CD4-positive, alpha-beta T cell treated with Interleukin-15 for 1 hour (primary cell): ENCODE measurements around the gene MYBPC2.

ENCODE experiments used
- DNase-seq: peaks from one replicate; pipeline ENCODE4 v3.0.0-alpha.2; 2020

Gene MYBPC2

DNA sequence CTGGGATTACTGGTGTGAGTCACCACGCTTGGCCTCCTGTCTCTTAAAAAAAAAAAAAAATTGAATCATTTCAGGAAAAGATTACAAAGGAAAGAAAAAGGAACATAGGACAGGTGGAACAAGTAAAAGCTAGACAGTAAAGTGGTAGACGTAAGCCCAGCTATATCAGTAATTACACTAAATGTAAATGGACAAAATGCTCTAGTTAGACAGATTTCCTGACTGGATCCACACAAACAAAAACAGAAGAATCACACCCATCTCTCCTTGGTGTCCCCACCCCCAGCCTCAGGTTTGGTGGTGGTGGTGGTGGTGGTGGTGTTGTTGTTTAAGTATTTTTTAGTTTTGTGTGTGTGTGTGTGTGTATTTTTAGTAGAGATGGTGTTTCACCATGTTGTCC lies 20.3 kb upstream of the MYBPC2 start:
- no peak for DNase-seq

DNA sequence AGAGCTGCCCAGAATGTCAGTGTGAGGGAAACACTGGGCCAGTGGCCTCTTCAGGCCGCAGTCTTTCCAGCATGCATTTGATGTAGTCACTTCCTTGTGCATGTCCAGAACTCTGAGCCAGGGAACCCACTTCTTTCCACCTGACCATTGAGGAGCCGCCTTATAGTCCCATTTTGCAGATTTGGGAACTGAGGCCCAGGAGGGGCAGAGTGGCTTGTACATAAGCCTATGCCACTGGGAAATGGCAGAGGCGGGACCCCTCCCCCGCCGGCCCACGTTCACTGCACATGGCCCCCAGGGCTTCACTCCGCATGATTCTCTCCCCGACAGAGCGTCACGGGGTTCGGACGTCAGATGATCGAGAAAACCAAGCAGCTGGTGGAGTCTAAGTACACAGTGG lies 19.6 kb upstream of the MYBPC2 start:
- no peak for DNase-seq

DNA sequence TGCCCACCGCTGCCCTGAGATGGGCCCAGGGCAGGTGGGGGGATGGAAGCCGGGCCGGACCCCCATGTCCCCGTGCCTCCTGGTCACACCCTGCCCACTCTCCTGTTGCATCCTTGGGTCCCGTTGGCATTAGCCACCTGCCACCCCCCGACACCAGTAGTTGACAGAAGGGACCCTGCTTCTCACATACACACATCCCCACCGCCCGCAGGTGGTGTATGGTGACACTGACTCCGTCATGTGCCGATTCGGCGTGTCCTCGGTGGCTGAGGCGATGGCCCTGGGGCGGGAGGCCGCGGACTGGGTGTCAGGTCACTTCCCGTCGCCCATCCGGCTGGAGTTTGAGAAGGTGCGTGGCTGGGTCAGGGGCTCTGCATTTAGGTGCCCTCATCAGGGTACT lies 19.2 kb upstream of the MYBPC2 start:
- DNase-seq = no peak

DNA sequence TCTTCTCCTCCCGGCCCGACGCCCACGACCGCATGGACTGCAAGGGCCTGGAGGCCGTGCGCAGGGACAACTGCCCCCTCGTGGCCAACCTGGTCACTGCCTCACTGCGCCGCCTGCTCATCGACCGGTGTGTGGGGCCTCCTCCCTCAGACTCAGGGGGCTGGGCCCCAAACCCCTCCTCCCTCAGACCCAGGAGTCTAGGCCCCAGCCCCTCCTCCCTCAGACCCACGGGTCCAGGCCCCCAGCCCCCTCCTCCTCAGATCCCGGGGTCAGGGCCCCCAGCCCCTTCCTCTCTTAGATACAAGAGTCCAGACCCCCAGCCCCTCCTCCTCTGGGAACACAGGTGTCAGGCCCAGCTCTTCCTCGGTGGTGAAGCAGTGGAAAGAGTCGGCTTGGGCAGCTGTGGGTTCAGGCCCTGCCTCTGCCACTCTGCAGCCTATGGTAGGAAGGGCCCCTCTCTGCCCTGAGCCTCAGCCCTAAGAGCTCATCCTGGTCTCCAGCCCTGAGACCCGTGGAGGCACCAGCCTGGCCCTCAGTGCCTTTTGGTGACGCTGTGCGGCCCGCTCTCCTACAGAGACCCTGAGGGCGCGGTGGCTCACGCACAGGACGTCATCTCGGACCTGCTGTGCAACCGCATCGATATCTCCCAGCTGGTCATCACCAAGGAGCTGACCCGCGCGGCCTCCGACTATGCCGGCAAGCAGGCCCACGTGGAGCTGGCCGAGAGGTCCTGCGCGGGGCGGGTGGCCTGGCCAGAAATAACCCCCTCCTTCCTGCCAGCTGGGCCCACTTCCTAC lies 17.6 kb upstream of the MYBPC2 start:
- peak; percentile 82 for DNase-seq

DNA sequence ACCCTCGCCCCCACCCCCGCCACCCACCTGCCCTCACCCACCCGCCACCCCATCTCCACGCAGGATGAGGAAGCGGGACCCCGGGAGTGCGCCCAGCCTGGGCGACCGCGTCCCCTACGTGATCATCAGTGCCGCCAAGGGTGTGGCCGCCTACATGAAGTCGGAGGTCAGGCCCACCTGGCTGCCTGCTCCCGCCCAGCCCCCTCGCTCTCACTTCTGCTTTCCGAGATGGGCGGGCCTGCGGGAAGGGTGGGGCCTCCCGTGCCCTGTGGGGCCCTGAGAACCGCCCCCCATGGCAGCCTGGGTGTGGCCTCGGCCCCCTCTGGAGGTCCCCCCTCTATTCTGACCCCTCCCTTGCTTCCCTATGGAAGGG lies 17.0 kb upstream of the MYBPC2 start:
- DNase-seq = peak; percentile 89

DNA sequence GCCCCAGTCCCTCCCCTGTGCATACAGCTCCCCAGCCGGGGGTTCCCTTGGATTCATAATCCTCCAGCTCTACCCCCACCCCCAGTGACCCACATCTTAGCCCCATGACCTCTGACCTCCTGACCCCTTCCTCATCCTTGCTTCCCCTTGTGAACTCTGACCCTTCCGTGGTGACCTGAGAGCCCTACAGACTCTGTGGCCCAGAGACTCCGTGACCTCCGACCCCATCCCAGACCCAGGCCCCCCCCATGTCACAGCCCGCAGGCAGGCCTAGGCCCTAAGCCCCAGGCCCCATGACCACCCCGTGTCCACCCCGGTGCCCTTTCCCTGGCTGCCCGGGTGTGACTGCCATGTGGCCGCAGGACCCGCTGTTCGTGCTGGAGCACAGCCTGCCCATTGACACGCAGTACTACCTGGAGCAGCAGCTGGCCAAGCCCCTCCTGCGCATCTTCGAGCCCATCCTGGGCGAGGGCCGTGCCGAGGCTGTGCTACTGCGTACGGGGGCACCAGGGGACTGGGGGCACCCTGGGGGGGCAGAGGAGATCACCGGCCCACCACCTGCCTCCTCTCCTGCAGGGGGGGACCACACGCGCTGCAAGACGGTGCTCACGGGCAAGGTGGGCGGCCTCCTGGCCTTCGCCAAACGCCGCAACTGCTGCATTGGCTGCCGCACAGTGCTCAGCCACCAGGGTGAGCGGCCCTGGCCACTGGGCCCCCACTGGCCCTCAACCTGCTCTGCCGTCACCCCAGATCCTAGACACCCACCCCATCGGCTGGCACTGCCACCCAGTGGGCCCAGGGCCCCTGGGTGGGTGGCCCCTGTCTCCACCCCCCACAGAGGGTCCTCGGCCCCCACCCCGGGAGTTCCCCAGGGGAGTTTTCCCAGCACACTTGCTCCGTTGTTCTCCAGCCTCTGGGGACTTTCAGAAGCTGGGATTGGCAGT lies 16.4 kb upstream of the MYBPC2 start:
- DNase-seq = no peak

DNA sequence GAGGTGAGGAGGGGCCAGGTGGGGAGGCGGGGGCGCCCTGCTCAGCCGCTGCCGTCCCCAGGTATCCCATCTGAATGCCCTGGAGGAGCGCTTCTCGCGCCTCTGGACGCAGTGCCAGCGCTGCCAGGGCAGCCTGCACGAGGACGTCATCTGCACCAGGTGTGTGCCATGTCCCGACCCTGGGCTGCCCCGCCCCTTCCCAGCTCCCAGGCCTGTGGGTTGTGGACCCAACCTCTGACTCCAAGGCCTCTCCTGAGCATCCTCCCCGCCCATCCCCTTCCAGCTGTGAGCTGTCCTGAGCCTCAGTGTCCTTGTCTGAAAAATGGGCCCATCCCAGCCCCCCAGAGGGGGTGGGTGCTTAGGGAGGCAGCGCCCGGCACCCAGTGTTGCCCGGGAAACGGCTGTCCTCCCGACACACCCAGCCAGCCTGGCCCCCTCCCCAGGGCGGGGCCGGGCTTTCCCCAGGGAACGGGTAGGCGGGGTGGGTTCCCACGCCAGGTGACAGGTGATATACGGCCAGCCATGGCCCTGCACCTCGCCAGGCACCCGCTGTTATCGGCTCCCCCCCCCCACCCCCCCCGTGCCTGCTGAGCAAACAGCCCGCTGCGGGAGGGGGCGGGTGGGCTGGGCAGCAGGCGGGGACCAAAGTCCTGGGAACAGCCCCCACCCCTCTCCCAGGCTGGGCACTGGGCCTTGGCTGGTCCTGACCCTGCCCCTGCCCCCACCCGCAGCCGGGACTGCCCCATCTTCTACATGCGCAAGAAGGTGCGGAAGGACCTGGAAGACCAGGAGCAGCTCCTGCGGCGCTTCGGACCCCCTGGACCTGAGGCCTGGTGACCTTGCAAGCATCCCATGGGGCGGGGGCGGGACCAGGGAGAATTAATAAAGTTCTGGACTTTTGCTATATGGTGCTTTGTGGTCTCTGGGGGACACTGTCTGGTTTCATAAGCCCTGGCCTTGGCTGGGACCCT lies 15.3 kb upstream of the MYBPC2 start:
- peak; percentile 63 for DNase-seq

DNA sequence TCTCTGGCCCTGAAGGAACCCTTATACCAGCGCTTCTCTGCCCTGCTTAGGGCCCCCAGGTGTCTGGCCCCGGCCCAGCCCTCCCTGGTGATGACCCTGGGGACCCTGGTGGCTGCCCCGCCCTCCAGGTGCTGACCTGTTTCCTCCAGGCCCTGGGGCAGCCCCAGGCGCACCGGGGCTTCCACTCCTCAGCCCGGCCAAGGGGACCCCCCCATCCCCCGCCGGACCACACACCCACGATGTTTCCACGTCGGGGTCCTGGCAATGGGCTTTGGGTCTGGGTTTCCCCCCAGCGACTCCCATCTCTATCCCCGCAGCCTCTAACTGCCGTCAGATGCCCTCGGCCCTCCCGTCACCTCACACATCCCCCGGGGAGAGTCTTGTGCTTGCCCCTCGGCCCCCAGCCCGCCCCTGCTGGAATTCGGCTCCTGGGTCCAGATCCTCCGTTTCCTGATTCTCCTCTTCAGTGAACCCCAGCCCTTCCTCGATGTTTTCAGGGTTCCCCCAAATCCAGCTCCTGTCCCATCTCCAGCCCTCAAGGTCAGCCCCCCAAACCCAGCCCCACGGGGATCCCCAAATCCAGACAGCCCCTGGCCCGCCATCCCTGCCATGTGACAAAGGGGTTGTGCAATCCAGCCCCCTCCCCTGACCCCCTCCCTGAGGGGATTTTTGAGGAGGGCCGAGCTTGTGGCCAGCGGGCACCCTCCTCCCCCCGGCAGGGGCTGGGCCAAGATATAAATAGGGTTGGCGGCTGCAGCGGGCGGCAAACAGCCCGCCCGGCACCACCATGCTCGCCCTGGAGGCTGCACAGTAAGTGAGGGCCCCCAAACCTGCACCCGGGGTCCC lies 14.3 kb upstream of the MYBPC2 start, which contains the start of gene SPIB:
SPIB (plus strand) TSS at position 763 of the 846 bp plus-strand sequence; CDS start at position 788, 25 bp downstream.
- DNase-seq = peak; percentile 72

DNA sequence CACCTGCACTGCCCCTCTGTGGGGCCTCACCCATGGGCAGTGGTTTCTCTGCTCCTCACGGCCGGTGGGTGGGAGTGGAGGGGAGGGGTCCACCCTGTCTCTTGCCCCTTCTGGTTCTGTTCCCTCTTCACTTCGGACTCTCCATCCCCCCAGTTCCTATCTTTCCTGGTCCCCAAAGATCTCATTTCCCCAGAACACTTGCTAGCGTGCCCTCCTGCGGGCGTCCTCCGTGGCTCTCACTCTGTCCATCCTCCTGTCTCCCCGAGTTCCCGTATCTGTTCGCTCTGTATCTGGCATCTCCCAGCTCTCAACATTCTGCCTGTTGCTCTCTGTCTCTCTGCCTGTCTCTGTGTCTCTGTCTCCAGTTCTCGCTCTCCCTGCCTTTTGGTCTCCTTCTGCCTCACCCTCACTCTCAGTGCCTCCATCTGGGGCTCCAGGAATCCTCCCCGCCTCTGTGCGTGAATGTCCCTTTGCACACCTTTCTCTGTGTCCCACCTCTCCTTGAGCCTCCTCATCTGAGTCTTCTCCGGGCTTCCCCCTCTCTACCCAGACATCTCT lies 13.6 kb upstream of the MYBPC2 start:
- DNase-seq = no peak

DNA sequence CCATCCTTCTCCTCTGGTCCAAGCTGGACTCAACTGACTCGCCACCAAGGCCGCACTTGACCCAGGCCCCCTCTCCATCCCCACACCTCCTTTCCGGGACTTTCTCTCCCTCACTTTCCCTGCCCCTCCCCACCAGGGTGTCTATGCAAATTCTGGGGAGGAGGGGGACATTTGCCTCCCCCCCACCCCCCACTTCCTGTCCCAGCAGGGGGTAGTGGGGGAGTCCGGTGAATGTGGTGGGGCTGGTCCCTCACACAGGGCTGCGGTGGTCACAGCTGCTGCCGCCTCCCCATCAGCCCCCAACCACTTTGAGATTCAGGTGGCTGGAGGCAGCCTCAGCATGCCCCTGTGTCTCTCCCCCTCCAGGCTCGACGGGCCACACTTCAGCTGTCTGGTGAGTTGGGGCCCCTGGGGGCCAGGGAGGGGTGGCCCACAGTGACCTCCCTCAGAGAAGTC lies 13.1 kb upstream of the MYBPC2 start:
- DNase-seq = peak; percentile 50

DNA sequence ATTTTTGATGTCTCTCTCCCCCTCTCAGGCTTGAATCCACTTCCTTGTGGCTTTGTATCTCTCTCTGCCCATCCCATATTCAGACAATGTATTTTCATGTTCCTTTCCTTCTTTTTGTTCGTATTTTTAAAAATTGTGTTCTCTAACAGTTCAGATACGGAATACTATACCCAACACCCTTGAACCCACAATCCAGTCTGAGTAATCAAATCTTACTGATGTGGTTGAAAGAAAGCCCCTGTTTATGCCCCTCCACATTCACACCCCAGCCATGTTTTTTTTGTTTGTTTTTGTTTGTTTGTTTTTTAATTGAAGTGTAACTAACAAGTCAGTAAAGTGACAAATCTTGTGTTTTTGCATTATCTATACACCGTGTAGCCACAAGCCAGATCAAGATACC lies 12.6 kb upstream of the MYBPC2 start:
- DNase-seq = no peak

DNA sequence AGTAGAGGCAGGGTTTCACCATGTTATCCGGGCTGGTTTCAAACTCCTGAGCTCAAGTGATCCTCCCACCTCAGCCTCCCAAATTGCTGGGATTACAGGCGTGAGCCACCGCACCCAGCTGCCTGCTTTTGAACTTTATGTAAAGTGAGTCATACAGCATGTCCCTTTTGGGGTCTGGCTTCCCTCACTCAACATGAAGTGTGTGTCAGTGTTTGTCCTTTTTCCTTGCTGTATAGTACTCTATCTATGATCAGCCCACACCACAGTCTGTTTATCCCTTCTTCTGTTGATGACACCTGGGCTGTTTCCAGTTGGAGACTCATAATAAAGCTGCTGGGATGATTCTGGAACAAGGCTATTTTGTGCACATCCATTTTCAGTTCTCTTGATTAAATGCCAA lies 11.9 kb upstream of the MYBPC2 start:
- no peak for DNase-seq

DNA sequence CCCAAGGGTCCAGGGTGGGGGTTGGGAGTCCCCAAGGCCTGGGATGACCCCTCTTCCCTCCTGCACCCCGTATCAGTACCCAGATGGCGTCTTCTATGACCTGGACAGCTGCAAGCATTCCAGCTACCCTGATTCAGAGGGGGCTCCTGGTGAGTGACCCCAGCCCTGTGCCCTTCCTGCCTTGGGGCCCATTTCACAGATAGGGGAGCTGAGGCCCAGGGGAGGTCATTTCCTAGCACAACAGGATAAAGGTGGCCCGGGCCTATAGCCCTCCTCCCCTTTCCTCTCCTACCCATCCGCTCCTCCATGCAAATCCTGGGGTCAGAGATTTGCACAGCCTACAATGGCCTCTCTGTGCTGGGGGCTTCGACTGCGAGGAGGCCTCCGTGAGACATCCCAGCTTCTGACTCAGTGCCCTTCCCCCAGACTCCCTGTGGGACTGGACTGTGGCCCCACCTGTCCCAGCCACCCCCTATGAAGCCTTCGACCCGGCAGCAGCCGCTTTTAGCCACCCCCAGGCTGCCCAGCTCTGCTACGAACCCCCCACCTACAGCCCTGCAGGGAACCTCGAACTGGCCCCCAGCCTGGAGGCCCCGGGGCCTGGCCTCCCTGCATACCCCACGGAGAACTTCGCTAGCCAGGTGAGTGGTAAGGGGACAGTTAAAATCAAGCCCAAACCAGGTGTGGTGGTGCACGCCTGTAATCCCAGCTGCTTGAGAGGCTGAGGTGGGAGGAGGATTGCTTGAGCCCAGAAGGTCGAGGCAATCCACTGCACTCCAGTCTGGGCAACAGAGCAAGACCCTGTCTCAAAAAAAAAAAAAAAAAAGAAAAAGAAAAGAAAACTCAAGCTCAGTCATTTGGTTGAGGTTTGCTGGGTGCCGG lies 10.1 kb upstream of the MYBPC2 start:
- no peak for DNase-seq

DNA sequence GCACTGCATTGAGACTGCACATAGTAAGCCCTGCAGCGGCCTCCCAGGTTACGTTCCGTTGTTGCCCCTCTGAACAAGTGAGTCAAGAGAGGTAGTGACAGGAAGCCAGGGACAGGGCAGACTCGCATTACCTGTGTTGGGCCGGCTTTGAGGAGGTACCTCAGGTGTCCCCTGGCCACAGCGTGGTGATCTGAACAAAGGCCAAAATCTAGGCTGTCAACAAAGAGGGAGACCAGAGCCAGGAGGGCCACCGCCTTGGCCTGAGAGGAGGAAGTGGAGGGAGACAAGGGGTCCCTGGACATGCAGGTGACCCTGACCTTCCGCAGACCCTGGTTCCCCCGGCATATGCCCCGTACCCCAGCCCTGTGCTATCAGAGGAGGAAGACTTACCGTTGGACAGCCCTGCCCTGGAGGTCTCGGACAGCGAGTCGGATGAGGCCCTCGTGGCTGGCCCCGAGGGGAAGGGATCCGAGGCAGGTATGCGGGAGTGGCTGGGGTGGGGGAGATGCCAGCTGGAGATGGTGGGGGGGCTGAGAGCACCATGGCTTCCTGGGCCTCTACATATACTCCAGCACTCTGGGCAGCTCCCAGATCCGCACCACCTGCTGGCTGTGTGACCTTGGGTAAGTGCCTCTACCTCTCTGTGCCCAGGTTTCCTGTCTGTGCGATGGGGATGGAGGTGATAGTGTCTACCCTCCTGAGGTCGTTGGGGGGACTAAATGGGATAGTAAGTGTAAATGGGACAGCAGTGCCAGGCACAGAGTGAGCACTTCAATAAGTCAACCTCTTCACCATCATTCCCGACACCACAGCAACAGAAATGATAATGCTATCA lies 9.2 kb upstream of the MYBPC2 start:
- no peak for DNase-seq

DNA sequence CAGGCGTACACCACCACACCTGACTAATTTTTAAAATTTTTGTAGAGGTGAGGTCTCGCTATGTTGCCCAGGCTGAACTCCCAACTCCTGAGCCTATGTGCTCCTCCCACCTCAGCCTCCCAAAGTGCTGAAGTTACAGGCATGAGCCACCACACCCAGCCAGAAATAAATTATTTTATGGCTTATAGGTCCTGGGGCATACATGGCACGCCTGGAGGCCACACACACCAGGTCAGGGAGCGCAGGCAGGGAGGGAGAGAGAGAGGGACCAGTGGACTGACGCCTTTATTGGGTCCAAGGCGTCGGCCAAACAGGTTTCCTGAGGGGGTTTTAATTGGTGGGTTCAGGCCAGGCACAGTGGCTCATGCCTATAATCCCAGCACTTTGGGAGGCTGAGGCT lies 7.1 kb upstream of the MYBPC2 start:
- no peak for DNase-seq

DNA sequence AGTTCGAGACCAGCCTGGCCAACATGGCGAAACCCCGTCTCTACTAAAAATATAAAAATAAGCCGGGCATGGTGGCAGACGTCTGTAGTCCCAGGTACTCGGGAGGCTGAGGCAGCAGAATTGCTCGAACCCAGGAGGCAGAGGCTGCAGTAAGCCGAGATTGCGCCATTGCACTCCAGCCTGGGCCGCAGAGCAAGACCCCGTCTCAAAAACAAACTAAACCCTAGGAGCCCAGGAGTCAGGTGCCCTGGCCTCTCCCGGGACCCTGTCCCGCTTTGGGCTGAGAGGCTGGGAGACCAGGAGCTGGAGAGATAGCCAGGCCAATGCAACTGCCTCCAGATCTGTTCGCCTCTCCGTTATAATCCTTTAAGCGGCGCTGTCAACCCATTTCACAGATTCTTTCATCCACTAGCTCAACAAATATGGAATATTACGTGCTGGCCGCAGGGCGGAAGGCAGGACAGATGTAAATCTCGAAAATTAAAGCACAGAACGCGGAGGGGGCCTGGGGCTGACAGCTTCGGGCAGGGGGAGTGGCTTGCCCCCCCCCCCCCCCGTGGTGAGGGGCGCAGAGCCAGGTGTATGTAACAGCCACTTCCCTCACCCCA lies 5.3 kb upstream of the MYBPC2 start:
- no peak for DNase-seq

DNA sequence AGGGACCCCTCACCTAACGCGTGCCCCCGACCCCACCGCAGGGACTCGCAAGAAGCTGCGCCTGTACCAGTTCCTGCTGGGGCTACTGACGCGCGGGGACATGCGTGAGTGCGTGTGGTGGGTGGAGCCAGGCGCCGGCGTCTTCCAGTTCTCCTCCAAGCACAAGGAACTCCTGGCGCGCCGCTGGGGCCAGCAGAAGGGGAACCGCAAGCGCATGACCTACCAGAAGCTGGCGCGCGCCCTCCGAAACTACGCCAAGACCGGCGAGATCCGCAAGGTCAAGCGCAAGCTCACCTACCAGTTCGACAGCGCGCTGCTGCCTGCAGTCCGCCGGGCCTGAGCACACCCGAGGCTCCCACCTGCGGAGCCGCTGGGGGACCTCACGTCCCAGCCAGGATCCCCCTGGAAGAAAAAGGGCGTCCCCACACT lies 4.7 kb upstream of the MYBPC2 start:
- peak; percentile 87 for DNase-seq

DNA sequence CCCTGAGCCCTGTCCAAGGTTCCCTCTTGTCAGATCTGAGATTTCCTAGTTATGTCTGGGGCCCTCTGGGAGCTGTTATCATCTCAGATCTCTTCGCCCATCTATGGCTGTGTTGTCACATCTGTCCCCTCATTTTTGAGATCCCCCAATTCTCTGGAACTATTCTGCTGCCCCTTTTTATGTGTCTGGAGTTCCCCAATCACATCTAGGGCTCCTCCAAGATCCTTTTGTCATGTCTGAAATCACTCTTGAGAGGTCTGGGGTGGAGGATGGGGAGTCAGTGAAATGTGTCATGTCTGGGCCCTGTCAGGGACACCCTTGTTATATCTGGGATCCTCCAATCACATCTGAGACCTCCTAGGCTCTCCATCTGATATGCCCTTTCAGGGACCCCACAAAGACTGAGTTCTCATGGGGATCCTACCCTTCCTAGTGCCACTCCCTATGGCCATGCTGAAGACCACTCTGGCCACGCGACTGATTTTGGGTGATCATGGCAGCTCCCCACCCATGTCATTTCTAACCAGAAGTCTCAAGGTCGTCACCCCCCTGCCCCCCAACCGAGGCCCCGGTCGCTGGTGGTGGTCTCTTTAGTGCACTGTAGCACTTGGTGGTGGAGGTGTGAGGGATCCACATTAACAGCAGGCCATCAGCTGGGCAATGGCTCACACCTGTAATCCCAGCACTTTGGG lies 3.8 kb upstream of the MYBPC2 start:
- no peak for DNase-seq
